Measurements from ENCODE around the gene SALL3. TPM values are rescaled to one million over a fixed set of nuclear protein-coding genes. Genes with fewer than 3 reads are reported as not detected.

The SALL3 gene
- total and polyA plus RNA-seq, 10 donors = not detected

DNA sequence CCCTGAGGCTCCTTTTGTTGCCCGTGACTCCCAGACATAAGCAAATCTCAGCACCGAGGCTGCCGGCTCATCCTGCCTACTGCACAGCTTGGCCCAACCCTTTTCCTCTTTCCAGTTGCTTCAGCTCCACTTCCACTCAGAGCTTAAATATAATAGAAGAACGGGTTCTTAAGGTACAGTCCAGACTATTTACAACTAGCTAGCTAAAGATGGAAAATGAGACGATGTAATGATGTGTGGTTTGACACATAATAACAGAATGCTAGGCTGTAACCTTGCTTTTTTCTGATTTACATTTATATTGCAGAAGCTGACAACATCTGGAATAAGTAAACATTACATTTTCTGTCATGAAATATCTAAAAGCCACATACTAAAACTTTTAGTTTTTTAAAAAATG, 62.7 kb downstream of the SALL3 start:
- Histone ChIP-seq H3K36me3 (no peaks in the 10 kb centered on the region), H3K4me3 (no peak overlapping the region), H3K4me1 (no peaks in the 10 kb centered on the region), H3K27ac (no peak overlapping the region), H3K27me3 (replicated peaks in 1 of 7) (peaks cover 0 to 33% (median 0%) of the 10 kb centered on the region in 7 donors), H3K9me3 (peaks cover 0 to 4% (median 0%) of the 10 kb centered on the region in 8 donors)
- no peak for TF ChIP-seq POLR2A (IDR thresholded peaks at IDR 0.05)
- DNase-seq = no peak
- intact Hi-C loops (cut with DNase I; ENCODE audit: low total_unique reads) = no loop called here
- WGBS, 5 donors = 60 to 72% (median 69%) methylated on average over 5 of the region's 5 CpGs

DNA sequence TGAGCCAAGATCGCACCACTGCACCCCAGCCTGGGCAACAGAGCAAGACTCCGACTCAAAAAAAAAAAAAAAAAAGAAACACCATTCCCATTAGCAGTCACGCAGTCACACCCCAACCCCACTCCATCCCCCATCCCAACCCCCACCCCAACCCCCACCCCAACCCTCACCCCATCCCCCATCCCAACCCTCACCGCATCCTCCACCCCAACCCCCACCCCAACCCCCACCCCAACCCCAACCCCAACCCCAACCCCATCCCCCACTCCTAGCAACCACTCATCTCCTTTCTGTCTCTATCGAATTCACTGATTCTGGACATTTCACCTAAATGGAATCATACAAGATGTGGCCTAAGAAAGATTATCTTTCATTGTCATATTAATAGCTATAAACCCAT, 63.7 kb downstream of the SALL3 start:
- intact Hi-C loops (cut with DNase I; ENCODE audit: low total_unique reads) = no loop called here

DNA sequence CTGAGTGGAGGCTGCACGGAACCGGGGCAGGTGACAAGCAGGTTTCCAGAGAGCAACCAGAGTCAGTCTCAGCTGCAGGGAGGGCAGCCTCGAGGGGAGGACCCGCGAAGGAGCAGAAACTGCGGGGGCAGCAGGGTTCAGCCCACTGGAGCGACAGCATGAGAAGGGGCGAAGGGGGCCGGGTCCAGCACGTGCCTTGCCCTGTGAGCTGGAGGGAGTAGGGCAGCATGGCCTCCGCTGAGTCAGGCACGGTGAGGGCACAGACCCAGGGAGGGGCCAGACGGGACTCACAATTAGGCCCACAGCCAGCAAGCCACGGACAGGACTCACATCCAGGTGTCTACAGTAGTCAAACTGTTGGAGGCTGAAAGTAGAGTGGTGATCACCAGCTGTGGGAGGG, 66.9 kb downstream of the SALL3 start:
- 64 to 81% (median 68%) methylated on average over 14 of the region's 14 CpGs for whole genome bisulfite sequencing, 5 donors
- Histone ChIP-seq H3K4me3 (no peak overlapping the region), H3K27ac (no peak overlapping the region), H3K27me3 (replicated peaks in 1 of 7) (peaks cover 0 to 18% (median 0%) of the 10 kb centered on the region in 7 donors), H3K4me1 (no peaks in the 10 kb centered on the region), H3K36me3 (no peaks in the 10 kb centered on the region), H3K9me3 (no peaks in the 10 kb centered on the region)
- intact Hi-C loops (cut with DNase I; ENCODE audit: low total_unique reads) = no loop called here
- DNase-seq = no peak
- TF ChIP-seq, protein P1, sequence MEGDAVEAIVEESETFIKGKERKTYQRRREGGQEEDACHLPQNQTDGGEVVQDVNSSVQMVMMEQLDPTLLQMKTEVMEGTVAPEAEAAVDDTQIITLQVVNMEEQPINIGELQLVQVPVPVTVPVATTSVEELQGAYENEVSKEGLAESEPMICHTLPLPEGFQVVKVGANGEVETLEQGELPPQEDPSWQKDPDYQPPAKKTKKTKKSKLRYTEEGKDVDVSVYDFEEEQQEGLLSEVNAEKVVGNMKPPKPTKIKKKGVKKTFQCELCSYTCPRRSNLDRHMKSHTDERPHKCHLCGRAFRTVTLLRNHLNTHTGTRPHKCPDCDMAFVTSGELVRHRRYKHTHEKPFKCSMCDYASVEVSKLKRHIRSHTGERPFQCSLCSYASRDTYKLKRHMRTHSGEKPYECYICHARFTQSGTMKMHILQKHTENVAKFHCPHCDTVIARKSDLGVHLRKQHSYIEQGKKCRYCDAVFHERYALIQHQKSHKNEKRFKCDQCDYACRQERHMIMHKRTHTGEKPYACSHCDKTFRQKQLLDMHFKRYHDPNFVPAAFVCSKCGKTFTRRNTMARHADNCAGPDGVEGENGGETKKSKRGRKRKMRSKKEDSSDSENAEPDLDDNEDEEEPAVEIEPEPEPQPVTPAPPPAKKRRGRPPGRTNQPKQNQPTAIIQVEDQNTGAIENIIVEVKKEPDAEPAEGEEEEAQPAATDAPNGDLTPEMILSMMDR (IDR thresholded peaks at IDR 0.05 in 8 of 11, conservative IDR thresholded peaks at IDR 0.05 in 3 of 11) = no peak
- TF ChIP-seq POLR2A (IDR thresholded peaks at IDR 0.05) (no peak), POLR2AphosphoS5 (IDR thresholded peaks at IDR 0.05) (no peak)

More for the DNA sequence above, 63.7 kb downstream of the SALL3 start:
- no peak for TF ChIP-seq POLR2A (IDR thresholded peaks at IDR 0.05)
- TF ChIP-seq POLR2AphosphoS5 (IDR thresholded peaks at IDR 0.05) = no peak
- TF ChIP-seq, protein P1 (IDR thresholded peaks at IDR 0.05 in 8 of 11, conservative IDR thresholded peaks at IDR 0.05 in 3 of 11) = no peak
- WGBS, 5 donors = 76 to 97% (median 88%) methylated on average over 3 to 5 of the region's 5 CpGs
- Histone ChIP-seq H3K9me3 (no peaks in the 10 kb centered on the region), H3K27ac (no peak overlapping the region), H3K36me3 (no peaks in the 10 kb centered on the region), H3K4me1 (no peaks in the 10 kb centered on the region), H3K27me3 (replicated peaks in 1 of 7) (peaks cover 0 to 33% (median 0%) of the 10 kb centered on the region in 7 donors), H3K4me3 (no peak overlapping the region)
- DNase-seq = no peak

DNA sequence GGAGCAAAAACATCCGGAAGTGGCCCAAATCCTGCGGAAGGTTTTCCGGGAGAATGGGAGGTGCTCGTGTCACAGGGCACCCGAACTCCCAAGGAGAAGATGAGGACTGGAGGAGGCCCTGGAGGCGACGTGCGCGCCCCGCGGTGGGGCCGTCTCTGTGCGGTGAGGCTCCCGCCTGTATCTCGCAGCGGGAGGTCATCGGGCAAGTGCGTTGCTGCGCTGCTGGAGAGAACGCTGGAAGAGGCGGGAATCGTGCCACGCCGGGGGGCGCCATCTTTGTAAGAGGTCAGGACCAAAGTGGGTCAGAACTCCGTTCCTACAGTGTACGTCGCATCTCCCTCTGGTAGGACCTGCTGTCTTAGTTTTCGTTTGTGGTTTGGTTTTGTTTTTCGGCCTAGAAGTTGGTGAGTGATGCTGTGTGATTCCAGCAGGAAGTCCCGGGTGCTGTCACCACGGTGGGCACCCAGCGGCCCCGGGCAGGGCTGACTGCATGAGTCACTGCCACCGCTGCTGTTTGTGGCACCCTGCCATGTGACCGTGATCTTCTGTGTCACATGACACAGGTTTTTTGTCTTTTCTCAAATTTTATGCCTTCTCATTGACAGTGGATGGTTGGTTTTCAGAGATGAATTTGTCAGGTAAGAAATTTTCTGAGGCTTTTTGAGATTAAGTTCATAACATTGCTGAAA, 68.1 kb downstream of the SALL3 start:
- Histone ChIP-seq H3K27ac (no peak overlapping the region), H3K27me3 (replicated peaks in 1 of 7) (peaks cover 0 to 10% (median 0%) of the 10 kb centered on the region in 7 donors), H3K4me1 (no peaks in the 10 kb centered on the region), H3K4me3 (no peak overlapping the region), H3K9me3 (no peaks in the 10 kb centered on the region), H3K36me3 (no peaks in the 10 kb centered on the region)
- no peak for TF ChIP-seq POLR2AphosphoS5 (IDR thresholded peaks at IDR 0.05)
- no peak for TF ChIP-seq POLR2A (IDR thresholded peaks at IDR 0.05)
- TF ChIP-seq, protein P1 (IDR thresholded peaks at IDR 0.05 in 8 of 11, conservative IDR thresholded peaks at IDR 0.05 in 3 of 11) = no peak
- intact Hi-C loops (cut with DNase I; ENCODE audit: low total_unique reads) = no loop called here
- 90 to 94% (median 92%) methylated on average over 36 of the region's 36 CpGs for WGBS, 5 donors
- DNase-seq = no peak
